ENCODE results near the gene TAF4B.
"Not testable (repeated sequence)": the region's sequence is repeated elsewhere in the genome, so short reads cannot be mapped to it uniquely, and the experiment has no call there.

The TAF4B gene

DNA sequence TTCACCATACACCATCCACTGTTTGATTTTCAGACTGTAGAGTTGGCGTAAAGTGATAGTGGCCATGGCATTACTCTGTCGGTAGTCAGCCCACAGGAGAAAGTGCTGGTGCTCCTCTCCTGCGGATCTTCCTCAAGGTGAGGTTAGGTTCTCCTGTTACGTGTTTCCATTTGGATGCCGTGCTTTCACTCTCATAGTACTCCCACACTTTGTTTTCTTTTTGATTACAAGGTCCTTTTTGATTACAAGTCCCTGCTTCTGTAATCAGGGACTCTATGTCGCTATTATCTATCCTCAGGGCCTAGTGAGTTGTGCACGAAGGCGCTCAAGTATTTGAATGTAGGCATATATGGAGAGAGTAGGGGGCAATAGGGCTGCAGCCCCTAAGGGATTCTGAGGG is 4.3 kb downstream of the TAF4B start:
- CTCF ChIA-PET: no interaction called here
- TF ChIP-seq, protein P1, sequence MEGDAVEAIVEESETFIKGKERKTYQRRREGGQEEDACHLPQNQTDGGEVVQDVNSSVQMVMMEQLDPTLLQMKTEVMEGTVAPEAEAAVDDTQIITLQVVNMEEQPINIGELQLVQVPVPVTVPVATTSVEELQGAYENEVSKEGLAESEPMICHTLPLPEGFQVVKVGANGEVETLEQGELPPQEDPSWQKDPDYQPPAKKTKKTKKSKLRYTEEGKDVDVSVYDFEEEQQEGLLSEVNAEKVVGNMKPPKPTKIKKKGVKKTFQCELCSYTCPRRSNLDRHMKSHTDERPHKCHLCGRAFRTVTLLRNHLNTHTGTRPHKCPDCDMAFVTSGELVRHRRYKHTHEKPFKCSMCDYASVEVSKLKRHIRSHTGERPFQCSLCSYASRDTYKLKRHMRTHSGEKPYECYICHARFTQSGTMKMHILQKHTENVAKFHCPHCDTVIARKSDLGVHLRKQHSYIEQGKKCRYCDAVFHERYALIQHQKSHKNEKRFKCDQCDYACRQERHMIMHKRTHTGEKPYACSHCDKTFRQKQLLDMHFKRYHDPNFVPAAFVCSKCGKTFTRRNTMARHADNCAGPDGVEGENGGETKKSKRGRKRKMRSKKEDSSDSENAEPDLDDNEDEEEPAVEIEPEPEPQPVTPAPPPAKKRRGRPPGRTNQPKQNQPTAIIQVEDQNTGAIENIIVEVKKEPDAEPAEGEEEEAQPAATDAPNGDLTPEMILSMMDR (IDR thresholded peaks at IDR 0.05; ENCODE audit: control extremely low read depth, extremely low read depth, low read depth, missing control alignments): no peak
- DNase-seq (ENCODE audit: extremely low spot score): no peak
- POLR2A ChIA-PET: no interaction called here

DNA sequence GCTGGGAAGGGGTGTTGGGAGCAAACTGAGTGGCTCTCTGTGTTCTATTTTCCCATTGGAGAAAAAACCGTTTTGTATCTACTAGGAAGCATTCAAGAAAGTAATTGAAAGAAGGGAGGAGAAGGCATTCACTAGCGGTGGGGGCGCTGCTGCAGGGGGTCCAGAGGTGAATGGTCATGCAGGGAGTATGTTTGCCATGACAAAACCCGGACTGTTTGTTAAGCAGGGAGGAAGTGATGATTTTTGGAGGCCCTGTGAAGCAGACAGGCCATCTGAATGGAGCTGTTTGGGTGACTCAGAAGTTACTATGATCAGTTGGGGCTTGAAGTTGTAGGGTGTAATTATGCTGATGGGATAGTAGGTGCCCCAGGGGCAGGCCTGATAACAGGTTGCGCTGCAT is 7.0 kb downstream of the TAF4B start:
- DNase-seq (ENCODE audit: extremely low spot score): no peak
- TF ChIP-seq, protein P1 (IDR thresholded peaks at IDR 0.05; ENCODE audit: control extremely low read depth, extremely low read depth, low read depth, missing control alignments): no peak
- ChIA-PET POLR2A (no interaction called here), CTCF (interaction anchor here (0.9 kb wide), 1 partner anchor 22 kb away, joined by 3 read pairs; no protein-coding TSS in a partner anchor)

GRCh38 chr18:26237363-26237762 is 11.1 kb downstream of the TAF4B start:
- CTCF ChIA-PET: interaction anchor here (1.8 kb wide), 1 partner anchor 9 kb away, joined by 3 read pairs; no protein-coding TSS in a partner anchor
- POLR2A ChIA-PET; DNase-seq (ENCODE audit: extremely low spot score): not testable (repeated sequence)

GRCh38 chr18:26238718-26239117 is 12.5 kb downstream of the TAF4B start:
- CTCF ChIA-PET: interaction anchor here (1.8 kb wide), 1 partner anchor 8 kb away, joined by 3 read pairs; no protein-coding TSS in a partner anchor
- DNase-seq (ENCODE audit: extremely low spot score); POLR2A ChIA-PET: not testable (repeated sequence)

GRCh38 chr18:26242392-26242791 is 16.1 kb downstream of the TAF4B start:
- POLR2A ChIA-PET; CTCF ChIA-PET; DNase-seq (ENCODE audit: extremely low spot score): not testable (repeated sequence)

DNA sequence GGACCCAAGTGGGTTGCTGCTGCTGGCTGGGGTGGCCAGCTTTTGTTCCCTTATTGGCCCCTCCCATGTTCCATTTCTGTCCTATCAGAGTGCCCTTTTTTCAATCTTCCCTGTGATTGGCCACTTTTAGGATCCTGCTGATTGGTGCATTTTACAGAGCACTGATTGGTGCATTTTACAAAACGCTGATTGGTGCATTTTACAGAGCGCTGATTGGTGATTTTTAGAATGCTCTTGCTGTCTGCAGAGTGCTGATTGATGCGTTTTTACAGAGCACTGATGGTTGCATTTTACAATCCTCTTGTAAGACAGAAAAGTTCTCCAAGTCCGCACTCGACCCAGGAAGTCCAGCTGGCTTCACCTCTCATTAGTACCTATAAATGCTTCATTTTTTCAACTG is 19.2 kb downstream of the TAF4B start:
- POLR2A ChIA-PET; DNase-seq (ENCODE audit: extremely low spot score): not testable (repeated sequence)
- CTCF ChIA-PET: interaction anchor here (1.0 kb wide), 1 partner anchor 39 kb away, joined by 4 read pairs; no protein-coding TSS in a partner anchor

GRCh38 chr18:26252411-26252810 is 26.2 kb downstream of the TAF4B start:
- TF ChIP-seq, protein P1 (IDR thresholded peaks at IDR 0.05; ENCODE audit: control extremely low read depth, extremely low read depth, low read depth, missing control alignments): no peak
- POLR2A ChIA-PET: no interaction called here
- CTCF ChIA-PET: no interaction called here
- DNase-seq (ENCODE audit: extremely low spot score): no peak

DNA sequence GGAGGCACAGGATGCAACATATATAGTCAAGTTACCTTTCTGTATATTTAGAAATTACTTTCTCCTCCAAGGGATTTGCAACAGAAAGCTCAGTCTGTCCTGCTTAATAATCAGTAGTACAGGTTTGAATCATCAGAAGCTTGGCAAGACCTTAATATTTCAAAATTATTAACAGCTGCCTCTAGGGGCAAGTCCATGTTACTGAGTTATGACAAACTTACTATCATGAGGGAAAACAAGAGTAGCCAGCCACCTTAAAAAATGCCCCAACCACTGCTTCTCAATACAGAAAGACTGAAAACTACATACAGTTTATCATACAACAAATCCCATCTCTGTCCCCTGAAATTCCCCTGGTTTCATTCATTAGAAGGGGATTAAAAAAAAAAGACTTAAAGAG is 28.6 kb downstream of the TAF4B start:
- CTCF ChIA-PET: interaction anchor here (0.9 to 1.5 kb wide), 4 partner anchors 10 to 62 kb away, joined by 3 to 5 read pairs (median 4); no protein-coding TSS in a partner anchor
- DNase-seq (ENCODE audit: extremely low spot score); POLR2A ChIA-PET: not testable (repeated sequence)

DNA sequence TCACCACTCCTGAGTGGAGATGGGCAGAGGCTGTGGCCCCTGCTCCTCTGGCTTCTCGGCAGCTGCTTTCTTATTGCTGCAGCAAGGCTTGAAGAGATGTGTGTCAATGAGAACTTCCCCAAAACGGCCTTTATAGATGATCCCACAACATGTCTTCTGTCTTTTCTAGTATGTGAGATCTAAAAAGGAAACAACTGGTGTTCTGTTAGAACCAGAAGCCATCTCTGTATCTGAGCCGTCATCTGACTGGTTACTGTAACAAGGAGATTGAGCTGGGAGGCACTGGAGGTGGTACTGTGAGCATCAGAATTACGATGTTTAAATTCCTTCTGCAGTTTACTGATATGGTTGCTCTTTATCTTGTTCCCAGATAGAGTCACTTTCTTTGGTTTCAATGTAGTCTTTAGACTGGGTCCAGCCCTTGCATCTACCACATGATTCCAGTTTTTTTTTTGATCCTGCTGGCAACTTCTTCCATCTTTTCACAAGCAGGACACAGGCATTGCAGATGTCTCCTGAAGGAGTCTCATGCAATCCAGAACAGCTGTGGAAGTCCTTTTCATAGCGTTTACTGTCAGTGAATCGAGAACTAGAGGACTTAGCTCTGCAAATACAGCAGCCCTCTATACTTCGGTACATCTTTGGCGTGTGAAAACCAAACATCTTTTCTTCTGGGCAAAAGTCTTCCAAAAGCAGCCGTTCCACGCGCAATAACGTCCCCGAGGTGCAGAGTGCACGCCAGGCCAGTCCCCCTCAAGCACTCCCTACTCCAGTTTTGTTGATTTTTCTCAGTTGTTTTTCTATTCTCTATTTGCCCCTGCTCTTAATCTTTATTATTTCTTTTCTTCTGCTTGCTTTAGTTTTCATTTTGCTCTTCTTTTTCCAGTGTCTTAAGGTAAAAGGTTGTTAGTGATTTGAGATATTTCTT is 29.7 kb downstream of the TAF4B start:
- no peak for DNase-seq (ENCODE audit: extremely low spot score)
- ChIA-PET POLR2A (no interaction called here), CTCF (interaction anchor here (1.4 kb wide), 1 partner anchor 23 kb away, joined by 3 read pairs; no protein-coding TSS in a partner anchor)
- TF ChIP-seq, protein P1 (IDR thresholded peaks at IDR 0.05; ENCODE audit: control extremely low read depth, extremely low read depth, low read depth, missing control alignments): no peak

Measured in GM10248 (cell line).